ENCODE data around the gene SDR39U1.

SDR39U1 gene

DNA sequence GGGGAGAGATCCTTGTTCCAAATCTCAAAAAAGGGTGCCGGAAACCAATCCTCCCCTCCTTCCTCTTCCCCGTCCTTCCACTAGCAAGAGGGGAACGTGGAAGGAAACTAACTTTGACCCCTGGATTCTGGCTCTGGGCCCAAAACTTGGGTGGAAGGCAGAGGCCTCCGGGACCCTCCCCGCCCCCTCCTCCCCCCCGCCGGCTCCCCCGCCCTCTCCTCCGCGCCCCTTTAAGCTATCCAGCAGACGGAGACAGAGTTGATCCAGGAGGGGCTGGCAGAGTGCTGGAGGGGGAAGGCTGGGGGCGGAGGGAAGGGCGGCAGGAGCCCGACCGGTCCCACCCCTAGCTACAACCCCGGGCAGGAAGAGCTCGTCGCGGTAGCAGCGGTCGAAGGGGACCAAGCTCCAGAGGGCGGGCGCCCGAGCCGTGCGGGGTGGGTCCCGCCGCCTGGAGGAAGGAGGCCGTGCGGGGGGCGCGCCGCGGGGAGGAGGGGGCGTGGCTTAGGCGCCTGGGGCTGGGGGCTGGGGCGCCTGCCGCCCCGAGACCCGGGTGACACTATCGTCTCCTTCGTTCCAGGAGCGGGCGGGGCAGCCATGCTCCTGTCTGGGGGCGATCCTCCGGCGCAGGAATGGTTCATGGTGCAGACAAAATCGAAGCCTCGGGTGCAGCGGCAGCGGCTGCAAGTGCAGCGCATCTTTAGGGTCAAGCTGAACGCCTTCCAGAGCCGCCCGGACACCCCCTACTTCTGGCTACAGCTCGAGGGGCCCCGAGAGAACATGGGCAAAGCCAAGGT, 43.7 kb downstream of the SDR39U1 start, which contains the start of gene NYNRIN:
Gene NYNRIN (plus strand): TSS at position 351 of the 794 bp plus-strand sequence. CDS start 244 bp downstream, at position 595.
- H3K27ac ChIP-seq (ENCODE audit: low read depth, low read length) = peak within 1 kb of the TSS; percentile 18
- H2BK5ac ChIP-seq (ENCODE audit: low read depth, low read length, poor library complexity) = no peak within 1 kb of the TSS
- H2AFZ ChIP-seq (ENCODE audit: insufficient read depth, low read length, poor library complexity) = peak within 1 kb of the TSS; percentile 42
- H3K9me3 ChIP-seq (ENCODE audit: insufficient read depth, low read depth, low read length) = no peaks in the 10 kb centered on the region
- peaks cover 7% of the 10 kb centered on the region for H3K79me2 ChIP-seq (ENCODE audit: control insufficient read depth, insufficient read depth, low read length, poor library complexity)
- H4K8ac ChIP-seq (ENCODE audit: low read depth, low read length) = peak within 1 kb of the TSS; percentile 38
- peak within 1 kb of the TSS; percentile 60 for H3K18ac ChIP-seq (ENCODE audit: low read length)
- H3K4ac ChIP-seq (ENCODE audit: low read depth, low read length) = peak within 1 kb of the TSS; percentile 46
- H2AK5ac ChIP-seq (ENCODE audit: low read length) = peak within 1 kb of the TSS; percentile 57
- peak within 1 kb of the TSS; percentile 58 for H4K12ac ChIP-seq (ENCODE audit: low read depth, low read length)
- peak within 1 kb of the TSS; percentile 88 for H3K4me2 ChIP-seq (ENCODE audit: low read length)
- H2BK12ac ChIP-seq (ENCODE audit: low read length) = peak within 1 kb of the TSS; percentile 13
- DNase-seq = peak in 1 of 2 donors; percentile 35
- WGBS (ENCODE audit: extremely low coverage, insufficient coverage, insufficient read length) = no CpG with 5 or more reads among the region's 57 CpGs
- H3K14ac ChIP-seq (ENCODE audit: low read length) = peak within 1 kb of the TSS; percentile 74
- peak within 1 kb of the TSS; percentile 76 for H3K4me3 ChIP-seq (ENCODE audit: low read depth, low read length)
- H3K27me3 ChIP-seq (ENCODE audit: insufficient read depth, low read length) = no peaks in the 10 kb centered on the region
- peak within 1 kb of the TSS; percentile 55 for H3K9ac ChIP-seq (ENCODE audit: low read length)
- H2BK120ac ChIP-seq (ENCODE audit: insufficient read depth, low read length, poor library complexity) = peak within 1 kb of the TSS; percentile 18
- no peaks in the 10 kb centered on the region for H3K36me3 ChIP-seq (ENCODE audit: control insufficient read depth in 1 of 2, insufficient read depth in 2 of 2, low read length in 2 of 2)
- H3K79me1 ChIP-seq (ENCODE audit: low read length) = peaks cover 20% of the 10 kb centered on the region
- no peak within 1 kb of the TSS for H3K23ac ChIP-seq (ENCODE audit: low read length)
- peak within 1 kb of the TSS; percentile 86 for H4K91ac ChIP-seq (ENCODE audit: low read depth, low read length)
- H3K4me1 ChIP-seq (ENCODE audit: control insufficient read depth in 1 of 2, insufficient read depth in 2 of 2, low read length in 2 of 2) = peaks cover 27 to 39% of the 10 kb centered on the region in 2 experiments

DNA sequence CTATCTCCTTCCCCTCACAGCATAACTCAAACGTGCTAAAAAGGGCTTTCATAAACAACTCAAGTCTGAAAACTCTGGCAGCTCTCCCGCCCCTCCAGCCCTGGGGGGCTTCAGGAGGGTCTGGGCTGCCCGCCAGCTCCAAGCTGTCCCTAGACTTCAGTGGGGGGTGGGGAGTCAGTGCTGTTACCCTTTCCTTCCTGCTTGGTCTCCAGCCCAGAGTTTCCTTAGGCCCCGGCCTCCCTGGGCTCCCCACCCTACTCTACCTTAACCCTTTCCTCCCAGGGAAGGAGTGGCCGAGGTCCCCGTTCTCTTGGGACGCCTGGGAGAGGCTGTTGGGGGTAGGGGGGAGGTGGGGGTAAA, 44.3 kb downstream of the SDR39U1 start:
- no peak overlapping the region for H3K23ac ChIP-seq (ENCODE audit: low read length)
- no peaks in the 10 kb centered on the region for H3K27me3 ChIP-seq (ENCODE audit: insufficient read depth, low read length)
- peak overlapping the region; percentile 3 for H2BK120ac ChIP-seq (ENCODE audit: insufficient read depth, low read length, poor library complexity)
- no peak overlapping the region for H2AK5ac ChIP-seq (ENCODE audit: low read length)
- peak overlapping the region; percentile 0 for H3K18ac ChIP-seq (ENCODE audit: low read length)
- no peaks in the 10 kb centered on the region for H3K9me3 ChIP-seq (ENCODE audit: insufficient read depth, low read depth, low read length)
- H3K9ac ChIP-seq (ENCODE audit: low read length) = no peak overlapping the region
- no peak overlapping the region for H2AFZ ChIP-seq (ENCODE audit: insufficient read depth, low read length, poor library complexity)
- H2BK12ac ChIP-seq (ENCODE audit: low read length) = peak overlapping the region; percentile 1
- no peak overlapping the region for H2BK5ac ChIP-seq (ENCODE audit: low read depth, low read length, poor library complexity)
- H3K4ac ChIP-seq (ENCODE audit: low read depth, low read length) = peak overlapping the region; percentile 4
- H4K12ac ChIP-seq (ENCODE audit: low read depth, low read length) = peak overlapping the region; percentile 28
- no peak for DNase-seq
- H3K36me3 ChIP-seq (ENCODE audit: control insufficient read depth in 1 of 2, insufficient read depth in 2 of 2, low read length in 2 of 2) = no peaks in the 10 kb centered on the region
- WGBS (ENCODE audit: extremely low coverage, insufficient coverage, insufficient read length) = no CpG with 5 or more reads among the region's 7 CpGs
- peak overlapping the region; percentile 58 for H4K91ac ChIP-seq (ENCODE audit: low read depth, low read length)
- peak overlapping the region; percentile 33 for H4K8ac ChIP-seq (ENCODE audit: low read depth, low read length)
- peak overlapping the region; percentile 26 for H3K4me2 ChIP-seq (ENCODE audit: low read length)
- H3K4me1 ChIP-seq (ENCODE audit: control insufficient read depth in 1 of 2, insufficient read depth in 2 of 2, low read length in 2 of 2) = peaks cover 30 to 38% of the 10 kb centered on the region in 2 experiments
- no peak overlapping the region for H3K4me3 ChIP-seq (ENCODE audit: low read depth, low read length)
- peaks cover 7% of the 10 kb centered on the region for H3K79me2 ChIP-seq (ENCODE audit: control insufficient read depth, insufficient read depth, low read length, poor library complexity)
- H3K79me1 ChIP-seq (ENCODE audit: low read length) = peaks cover 22% of the 10 kb centered on the region
- peak overlapping the region; percentile 16 for H3K27ac ChIP-seq (ENCODE audit: low read depth, low read length)
- H3K14ac ChIP-seq (ENCODE audit: low read length) = peak overlapping the region; percentile 0

DNA sequence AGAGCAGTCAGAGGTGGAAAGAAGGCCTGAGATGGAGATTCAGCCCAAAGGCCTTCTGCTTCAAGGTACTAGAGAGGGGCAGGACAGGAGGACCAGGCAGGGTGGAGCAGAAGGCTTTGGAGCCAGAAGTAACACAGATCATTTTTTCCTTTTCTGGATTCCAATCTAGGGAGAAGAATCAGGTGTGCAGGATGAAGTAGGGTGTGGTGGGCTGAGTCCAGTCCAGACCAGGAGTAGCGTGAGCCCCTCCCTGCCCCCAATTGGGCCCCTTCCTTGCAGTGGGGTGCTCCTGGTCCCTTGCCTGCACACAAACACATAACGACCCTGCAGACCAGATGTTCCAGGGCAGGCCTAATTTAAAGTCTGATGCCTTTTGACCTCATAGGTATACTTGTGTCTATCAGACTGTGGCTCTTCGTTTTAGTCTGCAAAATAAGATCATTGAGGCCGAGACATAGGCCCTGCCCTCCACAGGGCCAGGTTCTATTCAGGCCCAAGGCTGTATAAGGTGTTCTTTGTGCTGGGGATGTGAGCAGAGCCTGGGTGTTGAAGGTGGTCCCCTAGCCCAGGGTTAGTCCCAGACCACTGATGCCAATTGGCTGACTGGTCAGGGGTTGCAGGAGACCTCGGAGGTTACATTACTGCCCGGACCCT, 44.8 kb downstream of the SDR39U1 start:
- H3K9me3 ChIP-seq (ENCODE audit: insufficient read depth, low read depth, low read length) = no peaks in the 10 kb centered on the region
- H3K4me1 ChIP-seq (ENCODE audit: control insufficient read depth in 1 of 2, insufficient read depth in 2 of 2, low read length in 2 of 2) = peaks cover 29 to 35% of the 10 kb centered on the region in 2 experiments
- H2AFZ ChIP-seq (ENCODE audit: insufficient read depth, low read length, poor library complexity) = no peak overlapping the region
- peak overlapping the region; percentile 38 for H2BK12ac ChIP-seq (ENCODE audit: low read length)
- H3K27me3 ChIP-seq (ENCODE audit: insufficient read depth, low read length) = no peaks in the 10 kb centered on the region
- H3K18ac ChIP-seq (ENCODE audit: low read length) = peak overlapping the region; percentile 0
- H4K8ac ChIP-seq (ENCODE audit: low read depth, low read length) = peak overlapping the region; percentile 33
- H3K14ac ChIP-seq (ENCODE audit: low read length) = peak overlapping the region; percentile 0
- no peak overlapping the region for H4K12ac ChIP-seq (ENCODE audit: low read depth, low read length)
- no peak overlapping the region for H3K9ac ChIP-seq (ENCODE audit: low read length)
- H3K27ac ChIP-seq (ENCODE audit: low read depth, low read length) = peak overlapping the region; percentile 16
- no peak for DNase-seq
- H3K79me1 ChIP-seq (ENCODE audit: low read length) = peaks cover 22% of the 10 kb centered on the region
- no CpG with 5 or more reads among the region's 6 CpGs for WGBS (ENCODE audit: extremely low coverage, insufficient coverage, insufficient read length)
- H2BK120ac ChIP-seq (ENCODE audit: insufficient read depth, low read length, poor library complexity) = peak overlapping the region; percentile 26
- peaks cover 7% of the 10 kb centered on the region for H3K79me2 ChIP-seq (ENCODE audit: control insufficient read depth, insufficient read depth, low read length, poor library complexity)
- no peaks in the 10 kb centered on the region for H3K36me3 ChIP-seq (ENCODE audit: control insufficient read depth in 1 of 2, insufficient read depth in 2 of 2, low read length in 2 of 2)
- H2BK5ac ChIP-seq (ENCODE audit: low read depth, low read length, poor library complexity) = no peak overlapping the region
- no peak overlapping the region for H3K4me2 ChIP-seq (ENCODE audit: low read length)
- peak overlapping the region; percentile 58 for H4K91ac ChIP-seq (ENCODE audit: low read depth, low read length)
- H3K23ac ChIP-seq (ENCODE audit: low read length) = no peak overlapping the region
- no peak overlapping the region for H3K4ac ChIP-seq (ENCODE audit: low read depth, low read length)
- peak overlapping the region; percentile 6 for H2AK5ac ChIP-seq (ENCODE audit: low read length)
- no peak overlapping the region for H3K4me3 ChIP-seq (ENCODE audit: low read depth, low read length)

DNA sequence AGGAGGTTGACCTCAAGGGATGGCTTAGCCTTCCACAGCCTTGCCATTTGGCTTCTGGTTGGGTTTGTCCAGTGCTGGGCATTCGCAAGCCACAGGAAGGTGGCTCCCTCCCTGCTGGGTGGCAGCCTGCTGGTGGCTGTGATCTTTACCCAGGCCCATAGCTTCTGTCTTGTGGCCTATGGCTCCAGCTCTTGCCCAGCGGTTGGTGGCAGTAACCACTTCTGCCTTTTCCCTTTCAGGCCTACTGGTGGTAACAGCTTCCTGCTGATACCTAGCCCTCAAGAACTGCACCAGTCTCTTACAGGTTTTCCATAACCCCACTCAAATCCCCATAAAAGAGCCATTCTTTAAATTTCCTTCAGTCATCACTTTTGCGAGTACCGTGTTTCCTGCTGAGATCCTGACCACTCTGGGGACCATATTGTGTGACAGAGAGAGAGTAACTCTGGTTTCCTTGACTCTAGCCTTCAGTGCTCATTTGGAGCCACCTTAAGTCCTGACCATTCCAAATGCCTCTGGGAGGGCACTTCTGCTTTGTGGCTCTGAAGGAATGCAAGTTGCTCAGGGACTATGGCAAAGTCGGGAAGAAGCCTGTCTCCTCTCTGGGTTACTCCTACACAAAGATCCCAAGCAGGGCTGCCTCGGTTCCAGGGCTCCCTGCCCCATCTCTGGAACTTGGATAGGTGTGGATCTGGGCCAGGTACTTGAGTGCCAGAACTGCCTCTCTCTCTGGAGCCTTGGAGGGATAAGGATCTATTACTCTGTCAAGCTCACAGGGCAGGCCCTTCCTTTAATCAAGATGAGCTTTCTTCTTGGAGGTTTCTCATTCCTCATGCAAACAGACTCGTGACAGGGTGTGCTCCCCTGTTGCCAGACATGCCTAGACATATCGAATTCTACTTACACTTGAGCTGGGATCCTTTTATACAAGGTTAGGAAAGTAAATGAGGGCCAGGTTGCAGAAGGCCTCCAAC, 46.7 kb downstream of the SDR39U1 start:
- Histone ChIP-seq H3K4me1 (ENCODE audit: control insufficient read depth in 1 of 2, insufficient read depth in 2 of 2, low read length in 2 of 2) (peaks cover 33 to 44% of the 10 kb centered on the region in 2 experiments), H2AFZ (ENCODE audit: insufficient read depth, low read length, poor library complexity) (peak overlapping the region; percentile 6), H3K14ac (ENCODE audit: low read length) (peak overlapping the region; percentile 37), H3K4me2 (ENCODE audit: low read length) (no peak overlapping the region), H3K27me3 (ENCODE audit: insufficient read depth, low read length) (no peaks in the 10 kb centered on the region), H3K9me3 (ENCODE audit: insufficient read depth, low read depth, low read length) (no peaks in the 10 kb centered on the region), H3K4ac (ENCODE audit: low read depth, low read length) (peak overlapping the region; percentile 18), H3K79me2 (ENCODE audit: control insufficient read depth, insufficient read depth, low read length, poor library complexity) (peaks cover 7% of the 10 kb centered on the region), H2AK5ac (ENCODE audit: low read length) (peak overlapping the region; percentile 67), H2BK12ac (ENCODE audit: low read length) (peak overlapping the region; percentile 87), H2BK120ac (ENCODE audit: insufficient read depth, low read length, poor library complexity) (peak overlapping the region; percentile 81), H4K12ac (ENCODE audit: low read depth, low read length) (peak overlapping the region; percentile 39), H3K36me3 (ENCODE audit: control insufficient read depth in 1 of 2, insufficient read depth in 2 of 2, low read length in 2 of 2) (no peaks in the 10 kb centered on the region), H4K8ac (ENCODE audit: low read depth, low read length) (peak overlapping the region; percentile 26), H4K91ac (ENCODE audit: low read depth, low read length) (peak overlapping the region; percentile 72), H3K9ac (ENCODE audit: low read length) (no peak overlapping the region), H3K4me3 (ENCODE audit: low read depth, low read length) (no peak overlapping the region), H3K23ac (ENCODE audit: low read length) (no peak overlapping the region), H3K27ac (ENCODE audit: low read depth, low read length) (peak overlapping the region; percentile 53), H3K18ac (ENCODE audit: low read length) (peak overlapping the region; percentile 71), H3K79me1 (ENCODE audit: low read length) (peaks cover 28% of the 10 kb centered on the region), H2BK5ac (ENCODE audit: low read depth, low read length, poor library complexity) (peak overlapping the region; percentile 74)
- peak in 1 of 2 donors; percentile 19 for DNase-seq
- WGBS (ENCODE audit: extremely low coverage, insufficient coverage, insufficient read length) = no CpG with 5 or more reads among the region's 8 CpGs
